Loucy (cell line): ENCODE measurements around the gene NECAP2.

ENCODE experiments used
- H2AFZ ChIP-seq: fragments of 200-600 bp; sonication (generic); 2 replicates; pipeline ENCODE4 v1.6.0; 2016; ENCODE audit warnings: antibody characterized with exemption, mild to moderate bottlenecking, low read length, moderate library complexity
- H3F3A ChIP-seq: fragments of 200-600 bp; 2 replicates; pipeline ENCODE4 v1.6.0; 2016; ENCODE audit warnings: antibody characterized with exemption, low read depth, mild to moderate bottlenecking
- H3K27me3 ChIP-seq: fragments of 200-600 bp; sonication (generic); 2 replicates; pipeline ENCODE4 v1.6.1; 2014; ENCODE audit warnings: low read length, mild to moderate bottlenecking; ENCODE audit not compliant: insufficient read depth, poor library complexity, severe bottlenecking
- H3K36me3 ChIP-seq: fragments of 200-600 bp; sonication (generic); 2 replicates; pipeline ENCODE4 v1.6.1; 2016; ENCODE audit warnings: low read length; ENCODE audit not compliant: insufficient read depth
- H3K4me1 ChIP-seq: fragments of 200-600 bp; sonication (generic); 2 replicates; pipeline ENCODE4 v1.5.1; 2014; ENCODE audit warnings: low read length, mild to moderate bottlenecking; ENCODE audit not compliant: insufficient read depth, poor library complexity, severe bottlenecking
- H3K4me2 ChIP-seq: fragments of 200-600 bp; sonication (generic); 2 replicates; pipeline ENCODE4 v1.6.0; 2014; ENCODE audit warnings: antibody characterized with exemption, low read length, low read depth, mild to moderate bottlenecking; ENCODE audit not compliant: poor library complexity, severe bottlenecking
- H3K4me3 ChIP-seq: fragments of 200-600 bp; sonication (generic); 2 replicates; pipeline ENCODE4 v1.5.1; 2014; ENCODE audit warnings: low read length, mild to moderate bottlenecking, mixed read lengths; ENCODE audit not compliant: poor library complexity, severe bottlenecking
- H3K79me2 ChIP-seq: fragments of 200-600 bp; sonication (generic); 2 replicates; pipeline ENCODE4 v1.6.1; 2014; ENCODE audit warnings: low read length; ENCODE audit not compliant: insufficient read depth
- H3K9ac ChIP-seq: fragments of 200-600 bp; sonication (generic); 2 replicates; pipeline ENCODE4 v1.6.0; 2014; ENCODE audit warnings: mild to moderate bottlenecking, low read depth, low read length, moderate library complexity; ENCODE audit not compliant: poor library complexity, severe bottlenecking
- H3K9me2 ChIP-seq: fragments of 200-600 bp; sonication (generic); replicated peaks from 2 replicates; pipeline ENCODE4 v1.6.1; 2016; ENCODE audit warnings: low read depth, low read length, mixed read lengths
- H3K9me3 ChIP-seq: fragments of 200-600 bp; sonication (generic); 2 replicates; pipeline ENCODE4 v1.6.1; 2014; ENCODE audit warnings: mild to moderate bottlenecking, antibody characterized with exemption, low read length, low read depth; ENCODE audit not compliant: insufficient read depth
- H4K20me1 ChIP-seq: fragments of 200-600 bp; sonication (generic); 2 replicates; pipeline ENCODE4 v1.6.0; 2014; ENCODE audit warnings: antibody characterized with exemption, low read length, mild to moderate bottlenecking; ENCODE audit not compliant: insufficient read depth, poor library complexity, severe bottlenecking
- CTCF ChIP-seq: fragments of 200-600 bp; sonication (generic); conservative IDR thresholded peaks from 2 replicates; pipeline ENCODE4 v1.5.1; 2014; ENCODE audit warnings: mild to moderate bottlenecking, antibody characterized with exemption, low read length
- EZH2phosphoT487 ChIP-seq: fragments of 200-600 bp; IDR thresholded peaks from 2 replicates; pipeline ENCODE4 v1.6.1; 2018; ENCODE audit warnings: antibody characterized with exemption, mild to moderate bottlenecking, moderate library complexity, borderline replicate concordance

The NECAP2 gene

GRCh38 chr1:16393570-16394521 lies 46.7 kb upstream of the NECAP2 start:
- Histone ChIP-seq H3K9me3 (no peaks in the 10 kb centered on the region), H3K9me2 (no peaks in the 10 kb centered on the region), H3K4me2 (no peak overlapping the region), H3K4me3 (no peak overlapping the region), H3K79me2 (peaks cover 54% of the 10 kb centered on the region), H2AFZ (no peak overlapping the region), H3K9ac (no peak overlapping the region), H3K27me3 (no peaks in the 10 kb centered on the region), H4K20me1 (peaks cover 36% of the 10 kb centered on the region), H3K36me3 (peaks cover 57% of the 10 kb centered on the region; the same call in 1 of the 2 replicates), H3K4me1 (peaks cover 5% of the 10 kb centered on the region), H3F3A (no peaks in the 10 kb centered on the region)
- TF ChIP-seq CTCF (no peak), EZH2phosphoT487 (no peak)

GRCh38 chr1:16394977-16395376 lies 45.5 kb upstream of the NECAP2 start:
- no peaks in the 10 kb centered on the region for H3K9me2 ChIP-seq
- H3K36me3 ChIP-seq: peaks cover 67% of the 10 kb centered on the region; the same call in 1 of the 2 replicates
- H3K4me2 ChIP-seq: no peak overlapping the region
- H2AFZ ChIP-seq: no peak overlapping the region
- H3K9ac ChIP-seq: no peak overlapping the region
- peaks cover 45% of the 10 kb centered on the region for H3K79me2 ChIP-seq
- no peak for TF ChIP-seq CTCF
- TF ChIP-seq EZH2phosphoT487: no peak
- no peaks in the 10 kb centered on the region for H3K9me3 ChIP-seq
- H3K27me3 ChIP-seq: no peaks in the 10 kb centered on the region
- no peaks in the 10 kb centered on the region for H3F3A ChIP-seq
- no peak overlapping the region for H3K4me3 ChIP-seq
- peaks cover 32% of the 10 kb centered on the region for H4K20me1 ChIP-seq
- peaks cover 5% of the 10 kb centered on the region for H3K4me1 ChIP-seq

- Histone ChIP-seq H3K4me3 (no peak overlapping the region), H4K20me1 (peaks cover 16% of the 10 kb centered on the region), H3K79me2 (peaks cover 29% of the 10 kb centered on the region), H3K9me3 (no peaks in the 10 kb centered on the region), H3K9me2 (no peaks in the 10 kb centered on the region), H3K36me3 (peaks cover 70% of the 10 kb centered on the region; the same call in 1 of the 2 replicates), H2AFZ (no peak overlapping the region), H3F3A (no peaks in the 10 kb centered on the region), H3K4me2 (no peak overlapping the region), H3K27me3 (no peaks in the 10 kb centered on the region), H3K9ac (no peak overlapping the region), H3K4me1 (peaks cover under 1% of the 10 kb centered on the region)
- no peak for TF ChIP-seq EZH2phosphoT487
- no peak for TF ChIP-seq CTCF
Measured at GRCh38 chr1:16396591-16396990, 43.9 kb upstream of the NECAP2 start.
